ENCODE results near the gene CNTN2.

The CNTN2 gene

DNA sequence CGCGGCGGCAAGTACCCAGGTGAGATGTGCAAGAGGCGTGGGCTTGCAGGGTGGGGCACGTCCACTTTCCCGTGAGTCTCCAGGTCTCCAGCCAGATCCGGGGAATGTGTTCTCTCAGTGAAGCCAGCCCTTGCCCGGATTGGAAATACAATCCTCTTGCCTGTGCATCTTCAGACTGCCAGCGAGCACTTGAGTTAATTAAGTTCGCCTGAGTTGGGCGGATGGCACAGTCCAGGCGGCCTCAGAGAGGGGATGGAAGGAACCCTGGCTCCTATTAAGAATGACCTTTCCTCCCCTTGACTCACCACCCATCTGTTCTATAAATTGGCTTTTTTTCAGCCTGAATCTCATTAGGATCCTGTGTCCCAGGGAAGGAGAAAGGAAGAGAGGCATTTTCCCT lies 33.3 kb upstream of the CNTN2 start:
- Histone ChIP-seq H3K4me1 (ENCODE audit: insufficient read depth, poor library complexity, severe bottlenecking) (no peaks in the 10 kb centered on the region), H3K27ac (ENCODE audit: poor library complexity, severe bottlenecking) (no peak overlapping the region), H3K36me3 (ENCODE audit: low read depth) (no peaks in the 10 kb centered on the region), H3K27me3 (ENCODE audit: insufficient read depth, poor library complexity, severe bottlenecking) (no peaks in the 10 kb centered on the region), H3K4me3 (ENCODE audit: severe bottlenecking) (no peak overlapping the region), H3K9me3 (ENCODE audit: severe bottlenecking) (no peaks in the 10 kb centered on the region)
- TF ChIP-seq, protein P1, sequence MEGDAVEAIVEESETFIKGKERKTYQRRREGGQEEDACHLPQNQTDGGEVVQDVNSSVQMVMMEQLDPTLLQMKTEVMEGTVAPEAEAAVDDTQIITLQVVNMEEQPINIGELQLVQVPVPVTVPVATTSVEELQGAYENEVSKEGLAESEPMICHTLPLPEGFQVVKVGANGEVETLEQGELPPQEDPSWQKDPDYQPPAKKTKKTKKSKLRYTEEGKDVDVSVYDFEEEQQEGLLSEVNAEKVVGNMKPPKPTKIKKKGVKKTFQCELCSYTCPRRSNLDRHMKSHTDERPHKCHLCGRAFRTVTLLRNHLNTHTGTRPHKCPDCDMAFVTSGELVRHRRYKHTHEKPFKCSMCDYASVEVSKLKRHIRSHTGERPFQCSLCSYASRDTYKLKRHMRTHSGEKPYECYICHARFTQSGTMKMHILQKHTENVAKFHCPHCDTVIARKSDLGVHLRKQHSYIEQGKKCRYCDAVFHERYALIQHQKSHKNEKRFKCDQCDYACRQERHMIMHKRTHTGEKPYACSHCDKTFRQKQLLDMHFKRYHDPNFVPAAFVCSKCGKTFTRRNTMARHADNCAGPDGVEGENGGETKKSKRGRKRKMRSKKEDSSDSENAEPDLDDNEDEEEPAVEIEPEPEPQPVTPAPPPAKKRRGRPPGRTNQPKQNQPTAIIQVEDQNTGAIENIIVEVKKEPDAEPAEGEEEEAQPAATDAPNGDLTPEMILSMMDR (IDR thresholded peaks at IDR 0.05; ENCODE audit: poor library complexity, severe bottlenecking): no peak
- ATAC-seq (ENCODE audit: low read depth) (no peak), DNase-seq (ENCODE audit: low spot score) (no peak)

DNA sequence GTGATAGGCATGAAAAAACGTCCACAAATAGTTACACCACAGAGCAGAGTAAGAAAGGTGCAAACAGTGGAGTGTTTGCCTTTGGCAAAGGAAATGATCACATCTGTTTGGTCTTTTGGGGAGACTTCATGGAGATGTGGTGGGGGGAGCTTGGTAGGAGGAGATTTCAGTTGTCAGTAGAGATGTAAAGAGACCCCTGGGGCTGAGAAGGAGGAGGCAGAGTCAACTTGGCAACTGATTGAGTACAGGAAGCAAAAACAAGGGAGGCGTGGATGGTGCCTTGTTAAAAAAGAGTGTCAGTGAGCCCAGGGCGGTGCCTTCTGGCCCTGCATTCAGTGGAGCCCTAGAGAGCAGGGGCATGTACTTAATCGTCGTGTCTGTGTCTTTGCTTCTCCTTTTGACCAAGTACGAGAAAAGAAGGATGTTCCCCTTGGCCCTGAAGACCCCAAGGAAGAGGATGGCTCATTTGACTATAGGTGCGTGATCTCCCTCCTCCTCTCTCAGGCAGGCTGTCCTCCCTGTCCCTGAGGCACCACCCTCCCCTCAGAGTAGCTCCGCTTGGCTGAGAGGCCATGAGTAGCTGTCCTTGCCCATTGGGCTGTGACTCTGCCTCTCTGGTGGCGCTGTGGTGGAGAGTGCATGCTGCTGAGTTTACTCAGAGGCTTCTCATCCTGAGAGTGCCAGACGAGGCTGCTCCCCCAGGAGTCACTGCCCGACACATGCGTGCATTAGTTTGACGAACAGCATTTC lies 30.4 kb upstream of the CNTN2 start:
- ATAC-seq (ENCODE audit: low read depth): no peak
- TF ChIP-seq, protein P1 (IDR thresholded peaks at IDR 0.05; ENCODE audit: poor library complexity, severe bottlenecking): no peak
- no peak overlapping the region for H3K27ac ChIP-seq (ENCODE audit: poor library complexity, severe bottlenecking)
- DNase-seq (ENCODE audit: low spot score): no peak
- H3K4me3 ChIP-seq (ENCODE audit: severe bottlenecking): no peak overlapping the region
- H3K27me3 ChIP-seq (ENCODE audit: insufficient read depth, poor library complexity, severe bottlenecking): no peaks in the 10 kb centered on the region
- no peaks in the 10 kb centered on the region for H3K9me3 ChIP-seq (ENCODE audit: severe bottlenecking)
- H3K4me1 ChIP-seq (ENCODE audit: insufficient read depth, poor library complexity, severe bottlenecking): no peaks in the 10 kb centered on the region
- H3K36me3 ChIP-seq (ENCODE audit: low read depth): no peaks in the 10 kb centered on the region

- H3K27me3 ChIP-seq (ENCODE audit: insufficient read depth, poor library complexity, severe bottlenecking): no peaks in the 10 kb centered on the region
- H3K9me3 ChIP-seq (ENCODE audit: severe bottlenecking): no peaks in the 10 kb centered on the region
- TF ChIP-seq, protein P1 (IDR thresholded peaks at IDR 0.05; ENCODE audit: poor library complexity, severe bottlenecking): no peak
- DNase-seq (ENCODE audit: low spot score): no peak
- no peaks in the 10 kb centered on the region for H3K4me1 ChIP-seq (ENCODE audit: insufficient read depth, poor library complexity, severe bottlenecking)
- H3K27ac ChIP-seq (ENCODE audit: poor library complexity, severe bottlenecking): no peak overlapping the region
- ATAC-seq (ENCODE audit: low read depth): peak; percentile 30; the same call in 2 of the 3 replicates
- no peaks in the 10 kb centered on the region for H3K36me3 ChIP-seq (ENCODE audit: low read depth)
- H3K4me3 ChIP-seq (ENCODE audit: severe bottlenecking): no peak overlapping the region
These were observed 29.2 kb upstream of the CNTN2 start for GRCh38 chr1:205013683-205014367.

GRCh38 chr1:205014783-205015182 lies 28.2 kb upstream of the CNTN2 start:
- no peak for ATAC-seq (ENCODE audit: low read depth)
- H3K4me1 ChIP-seq (ENCODE audit: insufficient read depth, poor library complexity, severe bottlenecking): no peaks in the 10 kb centered on the region
- no peaks in the 10 kb centered on the region for H3K9me3 ChIP-seq (ENCODE audit: severe bottlenecking)
- DNase-seq (ENCODE audit: low spot score): no peak
- H3K27me3 ChIP-seq (ENCODE audit: insufficient read depth, poor library complexity, severe bottlenecking): peaks cover 5% of the 10 kb centered on the region
- TF ChIP-seq, protein P1 (IDR thresholded peaks at IDR 0.05; ENCODE audit: poor library complexity, severe bottlenecking): no peak
- no peak overlapping the region for H3K4me3 ChIP-seq (ENCODE audit: severe bottlenecking)
- H3K36me3 ChIP-seq (ENCODE audit: low read depth): no peaks in the 10 kb centered on the region
- H3K27ac ChIP-seq (ENCODE audit: poor library complexity, severe bottlenecking): no peak overlapping the region

DNA sequence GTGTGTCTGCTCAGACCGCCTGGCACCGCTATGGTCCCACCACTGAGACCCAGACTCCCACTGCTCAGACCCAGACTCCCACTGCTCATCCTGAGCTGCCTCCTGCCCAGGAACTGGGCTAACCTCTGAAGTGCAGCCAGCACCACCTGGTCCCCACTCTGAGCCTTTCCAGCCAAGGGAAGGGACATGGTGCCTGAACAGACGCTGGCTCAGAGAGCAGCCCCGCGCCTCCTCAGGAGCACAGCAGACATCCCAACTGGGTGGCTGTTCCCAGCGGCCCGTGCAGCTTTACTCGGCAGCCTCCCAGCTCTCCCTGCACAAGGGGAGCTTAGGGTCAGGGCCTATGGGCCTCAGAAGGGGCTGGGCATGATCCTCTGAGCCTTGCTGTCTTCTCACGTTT lies 27.8 kb upstream of the CNTN2 start:
- H3K9me3 ChIP-seq (ENCODE audit: severe bottlenecking): no peaks in the 10 kb centered on the region
- H3K27me3 ChIP-seq (ENCODE audit: insufficient read depth, poor library complexity, severe bottlenecking): peaks cover 10% of the 10 kb centered on the region
- no peaks in the 10 kb centered on the region for H3K36me3 ChIP-seq (ENCODE audit: low read depth)
- ATAC-seq (ENCODE audit: low read depth) (no peak), DNase-seq (ENCODE audit: low spot score) (no peak)
- H3K4me3 ChIP-seq (ENCODE audit: severe bottlenecking): no peak overlapping the region
- H3K27ac ChIP-seq (ENCODE audit: poor library complexity, severe bottlenecking): no peak overlapping the region
- no peaks in the 10 kb centered on the region for H3K4me1 ChIP-seq (ENCODE audit: insufficient read depth, poor library complexity, severe bottlenecking)
- TF ChIP-seq, protein P1 (IDR thresholded peaks at IDR 0.05; ENCODE audit: poor library complexity, severe bottlenecking): no peak

Data from RWPE2 (cell line).